ENCODE measurements around the gene PET100. TPM values are rescaled to one million over a fixed set of nuclear protein-coding genes. Genes with fewer than 3 reads are reported as not detected.

The PET100 gene
- total RNA-seq, 6 experiments from 2014 or later, result 82.1 to 138 (median 110) TPM

- TF ChIP-seq CTCF (IDR thresholded peaks at IDR 0.05), result no peak
These were observed 3.0 kb downstream of the PET100 start for GRCh38 chr19:7632340-7633203.

DNA sequence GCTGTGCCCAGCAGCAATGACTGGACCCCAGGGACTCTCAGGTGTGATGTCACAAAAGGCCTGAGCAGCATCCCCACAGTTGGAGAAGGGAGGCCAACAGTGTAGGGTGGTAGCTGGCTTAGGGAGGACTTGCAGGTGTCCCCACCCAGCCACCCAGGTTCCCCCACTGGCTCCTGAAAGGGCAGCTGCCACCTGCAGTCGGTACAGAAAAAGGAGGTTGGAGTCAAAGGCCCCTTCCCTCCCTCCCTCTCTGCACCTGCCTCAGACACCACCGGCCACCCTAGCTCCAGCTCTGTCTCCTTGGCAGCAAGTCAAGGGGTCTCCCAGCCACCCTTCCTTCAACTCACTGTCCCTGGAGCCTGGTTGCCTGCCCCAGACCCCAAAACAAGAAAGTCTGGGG lies 4.1 kb downstream of the PET100 start, which contains the start of gene PCP2:
TSS of gene PCP2 (minus strand) at position 22 of the 400 bp plus-strand sequence. CDS start 262 bp downstream, outside the sequence.
- TF ChIP-seq CTCF (IDR thresholded peaks at IDR 0.05), result no peak
- Mint-ChIP-seq H3K4me1 (ENCODE audit: low read depth) (peaks cover 19% of the 10 kb centered on the region), H3K27me3 (ENCODE audit: insufficient read depth) (peaks cover 4% of the 10 kb centered on the region), H3K9me3 (no peaks in the 10 kb centered on the region), H3K36me3 (ENCODE audit: low read depth) (peaks cover 5% of the 10 kb centered on the region; the same call in 1 of the 2 replicates), H3K27ac (no peak within 1 kb of the TSS), H3K4me3 (no peak within 1 kb of the TSS)
- no peak for DNase-seq

More at GRCh38 chr19:7632340-7633203, 3.0 kb downstream of the PET100 start:
- Mint-ChIP-seq H3K9me3 (no peaks in the 10 kb centered on the region), H3K4me1 (ENCODE audit: low read depth) (peaks cover 26% of the 10 kb centered on the region), H3K4me3 (no peak overlapping the region), H3K27me3 (ENCODE audit: insufficient read depth) (no peaks in the 10 kb centered on the region; the same call in none of the 2 replicates), H3K36me3 (ENCODE audit: low read depth) (peaks cover 5% of the 10 kb centered on the region; the same call in 1 of the 2 replicates), H3K27ac (no peak overlapping the region)
- no peak for DNase-seq

- H3K27ac Mint-ChIP-seq, result no peak overlapping the region
- H3K27me3 Mint-ChIP-seq (ENCODE audit: insufficient read depth), result peaks cover 4% of the 10 kb centered on the region
- DNase-seq, result no peak
- no peak for TF ChIP-seq CTCF (IDR thresholded peaks at IDR 0.05)
- no peaks in the 10 kb centered on the region for H3K36me3 Mint-ChIP-seq (ENCODE audit: low read depth)
- H3K4me3 Mint-ChIP-seq, result no peak overlapping the region
- peaks cover 3% of the 10 kb centered on the region for H3K4me1 Mint-ChIP-seq (ENCODE audit: low read depth)
- H3K9me3 Mint-ChIP-seq, result peaks cover 4% of the 10 kb centered on the region; the same call in 1 of the 2 replicates
These were observed 6.1 kb downstream of the PET100 start for GRCh38 chr19:7635670-7636069.

- Mint-ChIP-seq H3K27ac (no peak overlapping the region), H3K4me3 (no peak overlapping the region), H3K36me3 (ENCODE audit: low read depth) (no peaks in the 10 kb centered on the region), H3K27me3 (ENCODE audit: insufficient read depth) (peaks cover 4% of the 10 kb centered on the region), H3K4me1 (ENCODE audit: low read depth) (no peaks in the 10 kb centered on the region), H3K9me3 (peaks cover 4% of the 10 kb centered on the region; the same call in 1 of the 2 replicates)
- no peak for DNase-seq
- no peak for TF ChIP-seq CTCF (IDR thresholded peaks at IDR 0.05)
These were observed 6.7 kb downstream of the PET100 start for GRCh38 chr19:7636317-7636690.

DNA sequence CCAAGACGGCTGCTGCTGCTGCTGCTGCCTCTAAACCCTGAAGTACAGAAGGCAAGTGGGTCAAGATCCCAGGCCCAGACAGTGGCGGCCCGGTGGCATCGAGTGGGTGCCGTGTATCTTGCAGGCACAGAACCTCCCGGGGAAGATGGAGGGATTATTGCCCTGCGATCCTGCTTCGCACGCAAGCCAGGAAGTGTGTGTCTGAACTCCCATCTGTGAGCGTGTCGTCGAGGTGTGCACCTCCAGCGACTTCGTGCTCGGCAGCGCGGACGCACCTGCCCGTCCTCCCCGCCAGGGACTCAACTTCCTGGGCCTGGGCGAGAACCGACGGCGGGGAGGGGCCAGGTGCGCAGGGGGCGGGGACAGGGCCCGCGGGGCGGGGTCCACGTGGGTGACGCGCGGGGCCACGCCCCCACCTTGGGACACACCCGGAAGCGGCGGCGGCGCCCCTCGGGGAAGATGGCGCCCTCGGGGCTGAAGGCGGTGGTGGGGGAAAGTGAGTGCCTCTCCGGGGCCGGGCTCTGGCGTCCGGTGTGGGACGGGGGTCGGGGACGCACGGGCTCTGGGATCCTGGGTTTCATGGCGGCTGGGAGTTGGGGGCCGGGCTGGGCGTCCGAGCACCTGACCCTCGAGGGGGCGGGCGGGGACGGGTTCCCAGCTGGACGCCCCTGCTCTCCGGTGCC lies 7.2 kb downstream of the PET100 start, which contains the start of gene STXBP2:
TSS of gene STXBP2 (plus strand) at position 420 of the 683 bp plus-strand sequence. CDS start at position 460, 40 bp downstream.
- Mint-ChIP-seq H3K27ac (no peak within 1 kb of the TSS), H3K4me3 (no peak within 1 kb of the TSS), H3K4me1 (ENCODE audit: low read depth) (no peaks in the 10 kb centered on the region), H3K27me3 (ENCODE audit: insufficient read depth) (peaks cover 4% of the 10 kb centered on the region), H3K9me3 (peaks cover 4% of the 10 kb centered on the region; the same call in 1 of the 2 replicates), H3K36me3 (ENCODE audit: low read depth) (no peaks in the 10 kb centered on the region)
- no peak for TF ChIP-seq CTCF (IDR thresholded peaks at IDR 0.05)
- DNase-seq, result no peak
